Stimulated activated CD4-positive, alpha-beta T cell treated with anti-CD3 and anti-CD28 coated beads, Interleukin-4, amount 100 ng/mL, for 48 hours (primary cell): ENCODE measurements around the gene IL12A.

ENCODE experiments used
- DNase-seq, 2 donors: peaks; one replicate each; pipeline ENCODE4 v3.0.0-alpha.2; 2020; ENCODE audit warnings: low read depth in 2 of 2

The IL12A gene

GRCh38 chr3:159989973-159990846 lies 1.6 kb downstream of the IL12A start:
- no peak for DNase-seq

GRCh38 chr3:159991591-159991990 lies 3.0 kb downstream of the IL12A start:
- no peak for DNase-seq

- no peak for DNase-seq
These were observed 4.0 kb downstream of the IL12A start for GRCh38 chr3:159992589-159992988.

- no peak for DNase-seq
These were observed 5.5 kb downstream of the IL12A start for GRCh38 chr3:159994182-159994581.

DNA sequence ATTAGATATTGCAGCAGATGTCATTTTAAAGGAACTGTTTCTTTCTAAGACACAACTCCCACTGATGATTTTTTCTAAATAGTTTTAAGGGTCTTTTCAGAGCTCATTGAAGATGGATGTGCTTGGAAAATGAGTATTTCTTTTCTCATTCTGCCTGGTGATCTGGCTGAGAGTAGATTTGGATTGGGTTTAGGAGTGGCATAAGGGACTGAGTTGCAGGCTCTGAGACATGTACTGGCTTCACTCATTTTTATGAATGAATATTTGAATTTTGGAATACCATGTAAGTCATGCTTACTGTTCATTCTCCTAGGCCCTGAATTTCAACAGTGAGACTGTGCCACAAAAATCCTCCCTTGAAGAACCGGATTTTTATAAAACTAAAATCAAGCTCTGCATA lies 6.5 kb downstream of the IL12A start:
- no peak for DNase-seq

GRCh38 chr3:159996018-159996417 lies 7.4 kb downstream of the IL12A start:
- no peak for DNase-seq

- no peak for DNase-seq
These were observed 8.3 kb downstream of the IL12A start for GRCh38 chr3:159996959-159997358.

DNA sequence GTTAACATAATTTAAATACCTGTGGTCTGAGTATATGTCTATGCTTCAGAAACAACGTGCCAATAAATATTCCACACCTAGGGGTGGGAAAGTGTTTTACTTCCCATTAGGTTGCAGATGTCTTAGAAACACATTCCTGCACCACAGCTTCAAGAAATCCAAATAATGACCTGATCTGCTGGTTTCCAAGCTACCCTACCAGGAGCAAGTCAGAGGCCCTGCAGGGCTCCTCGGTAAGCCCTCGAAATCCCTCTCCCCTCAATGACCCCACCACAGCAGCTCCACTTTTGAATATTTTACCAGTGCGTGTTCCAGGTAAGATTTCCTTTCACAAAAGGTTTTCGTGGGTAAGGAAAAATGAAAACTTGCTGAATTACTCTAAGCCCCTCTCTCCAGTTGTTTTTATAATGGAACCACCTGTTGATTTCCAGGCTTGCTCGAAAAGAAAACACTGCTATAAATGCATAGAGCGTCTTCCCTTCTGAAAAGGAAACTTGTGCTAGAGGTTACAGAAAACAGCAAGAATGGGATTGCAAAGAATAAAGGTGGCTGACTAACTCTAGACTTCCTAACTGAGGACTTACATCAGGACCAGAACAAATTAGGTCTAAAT lies 12.6 kb downstream of the IL12A start:
- DNase-seq, result no peak

- no peak for DNase-seq
These were observed 13.4 kb downstream of the IL12A start for GRCh38 chr3:160001850-160002623.

DNA sequence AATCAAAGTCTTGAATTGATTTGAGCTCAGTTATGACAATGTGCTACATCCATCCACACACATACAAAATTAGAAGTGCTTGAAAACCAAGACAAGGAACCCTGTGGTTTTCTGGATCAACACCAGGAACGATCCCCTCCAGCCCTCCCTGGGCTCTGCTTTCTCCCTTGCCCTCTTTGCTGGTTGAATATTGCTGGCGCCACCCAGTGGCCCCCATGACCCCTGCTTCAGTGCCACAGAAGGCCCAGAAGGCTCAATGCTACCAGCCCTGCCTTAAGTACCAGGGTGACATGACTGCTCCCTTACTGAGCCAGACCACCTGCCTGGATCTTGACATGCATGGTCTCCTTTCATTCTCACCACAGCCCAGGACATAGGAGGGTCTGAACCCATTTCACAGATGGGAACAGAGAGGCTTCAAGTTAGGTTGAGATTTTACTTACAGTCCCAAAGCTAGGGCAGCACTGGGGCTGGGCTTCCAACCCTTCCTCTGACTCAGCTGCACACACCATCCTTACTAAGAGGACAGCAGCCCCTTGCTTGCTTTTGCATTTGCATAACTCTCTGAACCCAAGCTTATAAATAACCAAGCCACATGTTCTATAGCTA lies 15.0 kb downstream of the IL12A start:
- peak; percentile 30 to 38 for DNase-seq

DNA sequence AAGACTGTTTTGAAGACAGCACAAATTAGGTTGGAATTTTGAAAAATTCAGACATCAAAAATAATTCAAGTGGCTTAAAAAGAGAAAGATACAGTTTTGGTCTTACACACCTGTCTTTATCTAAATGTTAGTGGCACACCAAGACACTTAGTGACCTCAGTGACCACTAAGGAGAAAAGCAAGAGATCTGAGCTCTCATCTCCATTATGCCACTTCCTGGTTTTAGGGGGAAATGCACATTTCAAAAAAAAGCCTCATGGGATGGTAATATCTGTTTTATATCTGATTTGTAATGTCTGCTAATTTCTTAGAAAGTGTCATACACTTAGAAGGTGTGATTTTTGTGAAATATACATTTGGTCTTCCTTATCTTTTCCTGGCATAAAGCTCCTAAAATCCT lies 16.4 kb downstream of the IL12A start:
- DNase-seq, result no peak

DNA sequence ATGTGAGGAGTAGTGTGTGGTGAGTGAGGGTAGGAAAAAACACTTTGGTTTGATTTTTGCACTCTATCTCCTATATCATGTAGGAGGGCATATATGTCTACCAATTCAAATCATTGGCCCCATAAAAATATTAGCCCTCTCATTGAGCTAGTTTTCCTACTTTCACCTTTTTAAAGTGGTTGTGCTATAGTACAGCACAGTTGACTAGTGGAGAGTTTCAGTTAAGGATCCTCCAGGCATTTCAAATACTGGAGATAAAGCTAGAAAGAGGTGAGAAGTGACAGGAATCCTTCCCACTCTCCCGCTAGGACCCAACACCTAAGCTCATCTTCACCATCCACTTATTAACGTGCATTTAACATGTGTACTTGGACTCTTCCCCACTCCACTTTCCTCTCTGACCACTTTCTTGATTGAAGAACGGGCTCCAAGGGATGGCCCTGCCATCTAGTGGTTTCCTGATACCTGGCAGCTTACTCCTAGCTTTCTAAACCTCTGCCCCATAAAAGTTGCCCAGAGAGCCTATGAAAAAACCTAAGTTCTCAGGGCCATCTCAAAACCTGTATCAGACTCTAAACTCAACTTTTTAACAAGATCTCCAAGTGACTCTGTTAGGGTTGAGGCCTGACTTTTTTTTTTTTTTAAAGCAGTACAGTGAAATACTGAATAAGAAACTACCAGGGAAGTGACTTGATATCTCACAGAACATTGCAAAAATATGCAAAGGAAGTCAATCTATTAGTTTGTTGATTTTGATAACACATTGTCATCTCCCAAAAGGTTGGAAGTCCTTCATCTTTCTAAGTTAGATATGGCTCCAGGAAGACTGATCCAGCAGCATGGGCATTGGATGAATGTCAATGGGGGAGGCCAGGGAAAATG lies 17.9 kb downstream of the IL12A start:
- no peak for DNase-seq

DNA sequence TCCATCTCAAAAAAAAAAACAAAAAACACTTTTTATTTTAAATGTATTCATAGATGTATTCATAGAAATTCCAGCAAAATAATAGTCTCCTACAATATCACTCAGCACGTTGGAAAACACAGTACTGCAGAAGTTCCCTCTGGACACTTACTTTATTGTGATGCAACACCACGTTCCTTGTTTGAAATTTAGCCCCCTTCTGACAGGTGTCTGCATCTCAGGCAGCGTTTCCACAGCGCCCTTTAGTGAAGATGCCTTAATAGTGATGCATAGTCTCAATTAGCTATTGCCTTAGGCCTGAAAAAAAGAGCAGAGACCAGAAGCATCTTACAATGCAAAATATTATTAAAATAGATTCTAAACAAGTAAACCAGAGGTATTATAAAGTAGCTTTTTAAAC lies 20.3 kb downstream of the IL12A start:
- no peak for DNase-seq

- DNase-seq, result no peak
These were observed 20.9 kb downstream of the IL12A start for GRCh38 chr3:160009525-160009924.

DNA sequence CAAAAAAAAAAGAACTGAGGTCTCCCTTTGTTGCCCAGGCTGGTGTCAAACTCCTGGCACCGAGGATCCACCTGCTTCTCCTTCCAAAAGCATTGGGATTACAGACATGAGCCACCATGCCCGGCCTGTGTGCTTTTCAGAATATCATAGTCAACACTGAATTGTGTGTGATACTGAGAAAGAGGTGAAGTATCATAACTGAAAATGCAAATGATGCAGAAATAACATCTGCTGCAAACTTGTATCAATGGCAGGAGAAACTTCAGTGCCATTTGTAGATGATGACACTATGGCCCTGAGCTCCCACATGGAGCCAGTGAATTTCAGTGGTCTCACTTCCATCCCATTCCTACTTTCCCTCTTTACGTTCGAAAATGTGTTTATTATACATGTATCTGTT lies 21.9 kb downstream of the IL12A start:
- DNase-seq, result no peak

GRCh38 chr3:160012108-160012507 lies 23.5 kb downstream of the IL12A start:
- no peak for DNase-seq

GRCh38 chr3:160016972-160017371 lies 28.3 kb downstream of the IL12A start:
- no peak for DNase-seq

GRCh38 chr3:160018959-160019358 lies 30.3 kb downstream of the IL12A start:
- DNase-seq, result no peak

- DNase-seq, result no peak
These were observed 31.5 kb downstream of the IL12A start for GRCh38 chr3:160020057-160020711.

- no peak for DNase-seq
These were observed 33.4 kb downstream of the IL12A start for GRCh38 chr3:160022068-160022467.

GRCh38 chr3:160023476-160023875 lies 34.8 kb downstream of the IL12A start:
- DNase-seq, result no peak
